Measurements from ENCODE around the gene CCDC85C. TPM values are rescaled to one million over a fixed set of nuclear protein-coding genes. Genes with fewer than 3 reads are reported as not detected.
A peak's percentile ranks its signal among the peaks of the same experiment; 100 is the strongest.

CCDC85C gene
- total RNA-seq, 1 donor from 2014 or later: 41.0 TPM

DNA sequence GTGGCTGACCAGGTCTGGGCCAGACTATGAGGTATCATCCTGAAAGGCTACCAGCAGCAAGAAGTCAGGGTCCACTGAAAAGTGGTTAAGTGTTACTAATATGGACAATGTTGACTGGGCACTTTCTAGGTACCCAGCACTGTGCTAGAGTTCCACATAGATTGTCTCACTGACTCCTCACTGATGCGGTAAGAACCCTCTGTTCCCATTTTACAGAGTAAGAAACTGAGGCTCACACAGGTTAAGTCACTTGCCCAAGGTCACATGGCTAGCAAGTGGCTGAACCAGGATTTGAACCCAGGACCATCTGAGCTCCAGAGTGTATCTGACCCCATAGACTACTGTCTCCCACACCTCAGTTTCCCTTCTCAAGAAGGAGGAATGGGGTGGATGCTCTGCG is 4.6 kb upstream of the CCDC85C start:
- intact Hi-C loops (cut with micrococcal nuclease): no loop called here

GRCh38 chr14:99606359-99606758 is 2.4 kb upstream of the CCDC85C start:
- no peak for TF ChIP-seq CTCF (IDR thresholded peaks at IDR 0.05; ENCODE audit: borderline replicate concordance)
- H3K36me3 ChIP-seq: no peaks in the 10 kb centered on the region
- no peaks in the 10 kb centered on the region for H3K27me3 ChIP-seq (ENCODE audit: low read depth)
- no peak for DNase-seq
- no peak overlapping the region for H3K4me3 ChIP-seq
- intact Hi-C loops (cut with micrococcal nuclease): no loop called here
- peaks cover 41% of the 10 kb centered on the region for H3K4me1 ChIP-seq
- no peaks in the 10 kb centered on the region for H3K9me3 ChIP-seq (replicated peaks)
- H3K27ac ChIP-seq (replicated peaks): no peak overlapping the region

More for the DNA sequence above, 4.6 kb upstream of the CCDC85C start:
- no peaks in the 10 kb centered on the region for H3K36me3 ChIP-seq
- DNase-seq: no peak
- no peaks in the 10 kb centered on the region for H3K27me3 ChIP-seq (ENCODE audit: low read depth)
- H3K4me1 ChIP-seq: peaks cover 18% of the 10 kb centered on the region
- no peaks in the 10 kb centered on the region for H3K9me3 ChIP-seq (replicated peaks)
- H3K27ac ChIP-seq (replicated peaks): no peak overlapping the region
- TF ChIP-seq CTCF (IDR thresholded peaks at IDR 0.05; ENCODE audit: borderline replicate concordance): no peak
- no peak overlapping the region for H3K4me3 ChIP-seq

DNA sequence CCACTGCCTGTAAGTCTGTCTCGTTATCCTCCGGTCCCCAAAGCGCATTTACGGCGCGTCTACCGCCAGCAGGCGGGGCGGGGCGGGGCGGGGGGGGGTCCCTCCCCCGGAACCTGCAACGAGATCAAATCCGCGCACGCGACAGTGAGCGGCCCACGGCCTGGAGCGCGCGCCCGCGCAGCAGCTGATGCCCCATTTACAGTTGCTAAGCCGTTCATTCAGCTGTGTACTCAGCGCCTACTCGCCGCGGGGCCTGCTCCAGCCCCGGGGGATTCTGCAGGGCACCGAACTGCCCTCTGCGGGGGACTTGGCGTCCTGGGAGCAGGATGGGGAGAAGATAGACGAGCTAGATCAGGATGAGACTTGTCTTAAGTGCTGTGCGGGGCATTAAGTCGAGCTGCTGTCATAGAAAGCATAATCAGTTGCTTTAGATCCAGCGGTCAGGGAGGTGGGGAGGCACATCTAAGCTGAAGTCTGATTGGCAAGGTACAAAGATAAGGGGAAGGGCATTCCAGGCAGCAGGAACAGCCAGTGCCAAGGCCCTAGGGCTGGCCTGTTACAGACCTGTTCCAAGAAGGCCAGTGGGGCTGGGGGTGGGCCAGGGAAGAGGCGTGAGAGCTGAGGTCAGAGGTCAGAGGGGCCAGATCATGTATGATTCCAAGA is 1.4 kb upstream of the CCDC85C start:
- Histone ChIP-seq H3K4me3 (peak overlapping the region; percentile 88), H3K9me3 (replicated peaks) (no peaks in the 10 kb centered on the region), H3K27ac (replicated peaks) (peak overlapping the region; percentile 93), H3K27me3 (ENCODE audit: low read depth) (no peaks in the 10 kb centered on the region), H3K4me1 (peaks cover 50% of the 10 kb centered on the region), H3K36me3 (no peaks in the 10 kb centered on the region)
- peak; percentile 6 for TF ChIP-seq CTCF (IDR thresholded peaks at IDR 0.05; ENCODE audit: borderline replicate concordance)
- intact Hi-C loops (cut with micrococcal nuclease): no loop called here
- peak; percentile 59 for DNase-seq

- Histone ChIP-seq H3K27me3 (ENCODE audit: low read depth) (no peaks in the 10 kb centered on the region), H3K4me3 (peak overlapping the region; percentile 88), H3K9me3 (replicated peaks) (no peaks in the 10 kb centered on the region), H3K4me1 (peaks cover 56% of the 10 kb centered on the region), H3K27ac (replicated peaks) (peak overlapping the region; percentile 93), H3K36me3 (no peaks in the 10 kb centered on the region)
- DNase-seq: no peak
- no peak for TF ChIP-seq CTCF (IDR thresholded peaks at IDR 0.05; ENCODE audit: borderline replicate concordance)
- intact Hi-C loops (cut with micrococcal nuclease): no loop called here
Measured at GRCh38 chr14:99604766-99605298, 825 bp upstream of the CCDC85C start.

GRCh38 chr14:99604278-99604765 is 315 bp upstream of the CCDC85C start:
- peak overlapping the region; percentile 93 for H3K27ac ChIP-seq (replicated peaks)
- intact Hi-C loops (cut with micrococcal nuclease): no loop called here

More at GRCh38 chr14:99604278-99604765, 315 bp upstream of the CCDC85C start:
- peaks cover 61% of the 10 kb centered on the region for H3K4me1 ChIP-seq
- H3K36me3 ChIP-seq: no peaks in the 10 kb centered on the region
- no peak for TF ChIP-seq CTCF (IDR thresholded peaks at IDR 0.05; ENCODE audit: borderline replicate concordance)
- H3K9me3 ChIP-seq (replicated peaks): no peaks in the 10 kb centered on the region
- H3K27me3 ChIP-seq (ENCODE audit: low read depth): no peaks in the 10 kb centered on the region
- peak overlapping the region; percentile 88 for H3K4me3 ChIP-seq
- peak; percentile 94 for DNase-seq
